Activated T-cell treated with anti-CD3 and anti-CD28 coated beads, Interleukin-2, amount 50 U/mL, for 72 hours (primary cell): ENCODE data around the gene KDM4C. TPM values are rescaled to one million over a fixed set of nuclear protein-coding genes. Genes with fewer than 3 reads are reported as not detected.
"Not testable (repeated sequence)": the region's sequence is repeated elsewhere in the genome, so short reads cannot be mapped to it uniquely, and the experiment has no call there.

Source experiments
- ATAC-seq, 2 donors: fragments of 150-1000 bp; cut with Tn5 transposase; replicated peaks in 1 of 2; 2 replicates each; pipeline ENCODE4 v1.10.0; 2021; ENCODE audit warnings: moderate library complexity in 2 of 2, mild to moderate bottlenecking in 1 of 2
- DNase-seq, 2 donors: peaks; one replicate each; pipeline ENCODE4 v3.0.0; 2021 to 2022; ENCODE audit warnings: mixed read lengths in 1 of 2
- H3K27ac Mint-ChIP-seq: one replicate; pipeline ENCODE4 v1.8.0; 2022; ENCODE audit warnings: mild to moderate bottlenecking, moderate library complexity, mixed read lengths
- H3K27me3 Mint-ChIP-seq: one replicate; pipeline ENCODE4 v1.8.0; 2022; ENCODE audit warnings: low read depth, mixed read lengths
- H3K36me3 Mint-ChIP-seq, 2 donors: one replicate each; pipeline ENCODE4 v1.8.0; 2022; ENCODE audit warnings: mixed read lengths in 2 of 2, mild to moderate bottlenecking in 1 of 2; ENCODE audit not compliant: insufficient read depth in 2 of 2
- H3K4me1 Mint-ChIP-seq: one replicate; pipeline ENCODE4 v1.8.0; 2022; ENCODE audit warnings: low read depth, mixed read lengths
- H3K4me3 Mint-ChIP-seq, 2 donors: one replicate each; pipeline ENCODE4 v1.8.0; 2022; ENCODE audit warnings: mild to moderate bottlenecking in 2 of 2, mixed read lengths in 2 of 2, moderate library complexity in 2 of 2
- H3K9me3 Mint-ChIP-seq, 2 donors: one replicate each; pipeline ENCODE4 v1.8.0; 2022; ENCODE audit warnings: mixed read lengths in 2 of 2
- total RNA-seq, 2 donors: library from RNA; stranded (reverse); gene quantifications; one replicate each; pipeline ENCODE4 v1.2.3, GENCODE V29; 2022

Gene KDM4C
- total RNA-seq, 2 donors from 2014 or later: 42.9 to 46.7 TPM

GRCh38 chr9:6944093-6944551, 186.3 kb downstream of the KDM4C start:
- Mint-ChIP-seq H3K27me3 (no peaks in the 10 kb centered on the region), H3K4me3 (no peak overlapping the region), H3K27ac (no peak overlapping the region), H3K9me3 (no peaks in the 10 kb centered on the region), H3K4me1 (peaks cover 18% of the 10 kb centered on the region), H3K36me3 (no peaks in the 10 kb centered on the region)
- DNase-seq (no peak), ATAC-seq (no peak)

DNA sequence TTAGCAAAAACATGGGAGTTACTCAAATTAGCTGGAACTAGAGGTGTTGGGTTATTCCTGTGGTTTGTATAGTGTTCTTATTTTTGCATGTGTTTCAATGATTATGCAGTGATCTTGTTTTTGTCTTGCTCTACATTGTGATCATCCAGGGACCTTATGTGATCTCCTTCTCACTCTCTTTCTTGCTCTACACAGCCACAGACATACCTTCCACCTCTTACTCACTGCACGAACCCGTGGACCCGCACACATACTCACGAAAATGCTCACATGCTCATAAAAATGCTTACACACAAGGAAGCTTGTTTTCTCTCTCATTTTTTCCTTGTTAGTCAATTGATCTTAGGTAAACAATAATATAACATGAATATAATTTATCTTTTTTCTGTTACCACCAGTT, 187.1 kb downstream of the KDM4C start:
- Mint-ChIP-seq H3K36me3 (no peaks in the 10 kb centered on the region), H3K9me3 (no peaks in the 10 kb centered on the region), H3K4me3 (no peak overlapping the region), H3K27ac (no peak overlapping the region), H3K27me3 (no peaks in the 10 kb centered on the region), H3K4me1 (peaks cover 18% of the 10 kb centered on the region)
- DNase-seq: no peak
- peak; percentile 37 to 77 for ATAC-seq

GRCh38 chr9:6945816-6946215, 188.0 kb downstream of the KDM4C start:
- Mint-ChIP-seq H3K4me3 (no peak overlapping the region), H3K9me3 (no peaks in the 10 kb centered on the region), H3K36me3 (no peaks in the 10 kb centered on the region), H3K27me3 (no peaks in the 10 kb centered on the region), H3K27ac (no peak overlapping the region), H3K4me1 (peaks cover 18% of the 10 kb centered on the region)
- no peak for ATAC-seq
- no peak for DNase-seq

DNA sequence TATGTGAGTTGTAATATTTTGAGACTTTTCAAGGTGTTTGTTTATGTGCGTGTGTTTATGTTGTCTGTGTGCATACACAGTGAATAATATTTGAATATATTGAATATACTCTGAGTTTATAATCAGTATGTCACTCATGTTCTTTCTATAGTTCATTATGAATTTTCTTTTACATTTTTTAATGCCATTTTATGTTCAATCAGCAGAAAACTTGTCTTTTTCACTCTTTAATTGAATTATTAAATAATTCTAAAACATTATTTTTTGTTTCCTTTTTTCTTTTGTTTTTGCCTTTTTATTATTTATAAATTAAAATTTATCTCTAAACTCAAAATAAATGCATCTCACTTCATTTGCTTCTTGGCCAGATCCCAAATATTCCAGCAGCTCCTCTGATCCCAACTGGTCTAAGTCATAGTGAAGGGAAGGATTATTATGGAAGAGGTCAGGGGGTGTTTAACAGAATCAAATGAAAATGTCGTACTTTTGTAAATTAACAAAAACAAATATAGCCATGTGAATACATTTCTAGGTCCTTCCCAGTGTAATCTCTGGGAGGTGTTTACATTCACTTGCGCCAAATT, 188.9 kb downstream of the KDM4C start:
- H3K4me3 Mint-ChIP-seq: no peak overlapping the region
- no peaks in the 10 kb centered on the region for H3K36me3 Mint-ChIP-seq
- no peak for DNase-seq
- no peaks in the 10 kb centered on the region for H3K27me3 Mint-ChIP-seq
- H3K27ac Mint-ChIP-seq: no peak overlapping the region
- no peak for ATAC-seq
- H3K9me3 Mint-ChIP-seq: no peaks in the 10 kb centered on the region
- peaks cover 12% of the 10 kb centered on the region for H3K4me1 Mint-ChIP-seq

DNA sequence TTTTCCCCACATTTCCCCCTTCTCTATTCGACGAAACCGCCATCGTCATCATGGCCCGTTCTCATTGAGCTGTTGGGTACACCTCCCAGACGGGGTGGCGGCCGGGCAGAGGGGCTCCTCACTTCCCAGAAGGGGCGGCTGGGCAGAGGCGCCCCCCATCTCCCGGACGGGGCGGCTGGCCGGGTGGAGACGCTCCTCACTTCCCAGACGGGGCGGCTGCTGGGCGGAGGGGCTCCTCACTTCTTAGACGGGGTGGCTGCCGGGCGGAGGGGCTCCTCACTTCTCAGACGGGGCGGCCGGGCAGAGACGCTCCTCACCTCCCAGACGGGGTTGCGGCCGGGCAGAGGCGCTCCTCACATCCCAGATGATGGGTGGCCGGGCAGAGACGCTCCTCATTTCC, 191.1 kb downstream of the KDM4C start:
- DNase-seq, H3K27ac Mint-ChIP-seq, H3K36me3 Mint-ChIP-seq, H3K4me3 Mint-ChIP-seq, H3K27me3 Mint-ChIP-seq, ATAC-seq, H3K9me3 Mint-ChIP-seq: not testable (repeated sequence)
- peaks cover 13% of the 10 kb centered on the region for H3K4me1 Mint-ChIP-seq

GRCh38 chr9:6955251-6955921, 197.6 kb downstream of the KDM4C start:
- peaks cover 21% of the 10 kb centered on the region for H3K4me1 Mint-ChIP-seq
- H3K4me3 Mint-ChIP-seq: no peak overlapping the region
- peaks cover 0 to 3% of the 10 kb centered on the region in 2 donors for H3K36me3 Mint-ChIP-seq
- DNase-seq (peak in 1 of 2 donors; percentile 17), ATAC-seq (peak; percentile 78 to 92)
- no peaks in the 10 kb centered on the region for H3K27me3 Mint-ChIP-seq
- no peaks in the 10 kb centered on the region for H3K9me3 Mint-ChIP-seq
- H3K27ac Mint-ChIP-seq: no peak overlapping the region

- no peak overlapping the region for H3K27ac Mint-ChIP-seq
- H3K27me3 Mint-ChIP-seq: no peaks in the 10 kb centered on the region
- no peak for ATAC-seq
- peaks cover 0 to 4% of the 10 kb centered on the region in 2 donors for H3K36me3 Mint-ChIP-seq
- H3K4me3 Mint-ChIP-seq: no peak overlapping the region
- DNase-seq: no peak
- H3K9me3 Mint-ChIP-seq: no peaks in the 10 kb centered on the region
- H3K4me1 Mint-ChIP-seq: peaks cover 21% of the 10 kb centered on the region
Measured at GRCh38 chr9:6956879-6957278, 199.1 kb downstream of the KDM4C start.

DNA sequence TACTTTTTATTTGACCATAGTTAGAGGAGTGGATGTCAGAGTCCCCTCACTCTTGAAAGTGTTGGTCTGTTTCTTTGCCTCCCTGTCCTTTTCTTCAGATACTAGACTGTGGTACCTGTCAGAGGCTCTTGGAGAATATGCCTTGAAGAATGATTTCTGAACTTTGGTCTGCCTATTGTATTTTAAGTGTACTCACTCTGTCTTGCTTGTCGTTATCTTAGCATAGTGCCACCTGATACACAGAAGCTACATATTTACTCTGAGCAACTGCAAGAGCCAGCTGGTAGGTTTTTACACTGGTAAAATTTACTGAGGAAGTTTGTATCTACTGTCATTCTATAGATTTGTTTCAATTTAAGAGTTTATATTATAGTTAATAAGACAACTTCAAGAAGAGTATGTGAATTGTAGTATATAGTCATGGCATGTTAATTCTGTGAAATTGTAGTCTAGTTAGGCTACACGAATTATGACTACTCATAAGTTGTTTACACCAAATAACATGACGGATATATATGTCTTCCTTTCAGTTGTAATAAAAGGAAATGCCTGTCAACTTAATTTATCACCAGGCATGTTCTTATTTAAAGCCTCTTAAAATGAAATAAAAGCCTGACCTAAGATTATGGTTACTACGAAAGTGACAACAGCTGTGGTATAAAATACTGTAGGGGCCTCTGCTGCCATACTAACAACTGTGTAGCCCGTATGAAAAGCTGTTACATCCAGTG, 201.7 kb downstream of the KDM4C start:
- H3K27ac Mint-ChIP-seq: no peak overlapping the region
- H3K9me3 Mint-ChIP-seq: no peaks in the 10 kb centered on the region
- no peak for ATAC-seq
- peaks cover 12% of the 10 kb centered on the region for H3K4me1 Mint-ChIP-seq
- peaks cover 0 to 4% of the 10 kb centered on the region in 2 donors for H3K36me3 Mint-ChIP-seq
- no peaks in the 10 kb centered on the region for H3K27me3 Mint-ChIP-seq
- DNase-seq: no peak
- no peak overlapping the region for H3K4me3 Mint-ChIP-seq

DNA sequence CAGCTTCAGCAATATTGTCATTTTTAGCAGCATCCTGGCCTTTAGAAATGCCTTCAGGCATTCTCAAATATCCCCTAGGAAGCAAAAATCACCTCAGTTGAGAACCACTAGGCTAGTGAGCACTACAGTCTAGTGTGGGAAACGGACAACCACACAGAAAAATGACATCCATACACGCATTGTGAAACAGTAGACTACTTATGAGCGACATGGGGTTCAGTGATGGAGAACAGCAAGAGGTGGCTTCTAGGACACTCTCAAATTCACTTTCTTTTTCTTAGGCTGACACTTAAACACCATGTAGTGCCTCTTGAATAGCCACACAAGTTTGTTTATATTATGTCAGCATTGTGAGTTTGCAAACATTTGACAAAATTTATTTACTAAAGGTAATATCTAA, 203.0 kb downstream of the KDM4C start:
- DNase-seq (no peak), ATAC-seq (no peak)
- Mint-ChIP-seq H3K27me3 (no peaks in the 10 kb centered on the region), H3K9me3 (no peaks in the 10 kb centered on the region), H3K4me1 (no peaks in the 10 kb centered on the region), H3K4me3 (no peak overlapping the region), H3K36me3 (peaks cover 0 to 4% of the 10 kb centered on the region in 2 donors), H3K27ac (no peak overlapping the region)

DNA sequence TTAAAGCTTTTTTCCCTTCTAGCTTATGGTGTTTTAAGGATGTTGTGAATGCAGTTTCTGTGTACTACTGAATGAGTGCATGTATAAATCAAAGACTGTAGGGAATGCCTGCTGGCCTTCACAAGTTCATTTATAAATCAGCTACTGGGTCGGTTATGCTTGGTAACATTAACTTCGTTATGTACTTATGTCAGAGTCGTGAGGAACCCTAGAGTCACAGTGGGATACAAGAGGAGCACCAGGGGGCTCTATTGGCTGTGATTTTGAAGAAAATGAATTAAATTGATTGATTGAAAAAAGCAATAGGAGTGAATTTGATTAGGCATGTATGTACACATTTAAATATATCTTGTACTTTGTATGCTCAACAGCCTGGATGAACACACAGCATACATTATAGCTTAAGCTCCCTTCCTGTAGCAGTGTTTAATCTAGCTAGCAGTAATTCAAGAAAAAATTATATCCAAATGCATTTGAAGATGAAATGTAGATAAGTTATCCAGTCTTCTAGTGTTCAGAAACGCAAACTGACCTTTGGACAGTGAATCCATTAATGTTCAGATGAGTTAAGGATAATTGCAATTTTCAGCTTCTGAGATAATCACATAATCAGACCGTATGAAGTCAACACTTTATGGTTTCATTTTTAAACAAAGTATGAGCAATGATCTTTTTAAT, 204.2 kb downstream of the KDM4C start:
- Mint-ChIP-seq H3K4me3 (no peak overlapping the region), H3K4me1 (no peaks in the 10 kb centered on the region), H3K36me3 (peaks cover 0 to 4% of the 10 kb centered on the region in 2 donors), H3K27ac (no peak overlapping the region), H3K9me3 (no peaks in the 10 kb centered on the region), H3K27me3 (no peaks in the 10 kb centered on the region)
- DNase-seq: no peak
- ATAC-seq: no peak

GRCh38 chr9:6965566-6965965, 207.8 kb downstream of the KDM4C start:
- H3K4me1 Mint-ChIP-seq: no peaks in the 10 kb centered on the region
- H3K27me3 Mint-ChIP-seq: no peaks in the 10 kb centered on the region
- H3K36me3 Mint-ChIP-seq: no peaks in the 10 kb centered on the region
- ATAC-seq: no peak
- H3K27ac Mint-ChIP-seq: no peak overlapping the region
- no peak for DNase-seq
- H3K4me3 Mint-ChIP-seq: no peak overlapping the region
- no peaks in the 10 kb centered on the region for H3K9me3 Mint-ChIP-seq

DNA sequence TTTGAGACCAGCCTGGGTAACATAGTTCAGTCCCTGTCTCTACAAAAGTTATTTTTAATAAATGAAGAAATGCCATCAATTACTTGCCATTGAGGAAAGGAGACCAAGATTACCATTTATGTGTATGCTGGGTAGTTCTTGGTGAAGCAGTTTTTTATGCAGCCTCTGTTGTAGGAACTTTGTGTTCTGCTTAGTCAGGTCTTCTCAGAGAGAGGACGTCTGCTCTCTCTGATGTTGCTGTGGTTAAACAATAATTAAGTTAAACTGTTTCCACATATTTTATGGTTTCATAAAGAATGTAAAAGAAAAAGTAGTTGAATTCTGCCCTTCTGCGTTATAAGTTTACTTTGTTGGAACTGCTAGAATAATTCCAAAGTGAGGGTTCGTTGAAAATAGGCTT, 210.5 kb downstream of the KDM4C start:
- Mint-ChIP-seq H3K4me1 (peaks cover 4% of the 10 kb centered on the region), H3K4me3 (no peak overlapping the region), H3K9me3 (no peaks in the 10 kb centered on the region), H3K36me3 (no peaks in the 10 kb centered on the region), H3K27me3 (no peaks in the 10 kb centered on the region), H3K27ac (no peak overlapping the region)
- DNase-seq: no peak
- no peak for ATAC-seq

DNA sequence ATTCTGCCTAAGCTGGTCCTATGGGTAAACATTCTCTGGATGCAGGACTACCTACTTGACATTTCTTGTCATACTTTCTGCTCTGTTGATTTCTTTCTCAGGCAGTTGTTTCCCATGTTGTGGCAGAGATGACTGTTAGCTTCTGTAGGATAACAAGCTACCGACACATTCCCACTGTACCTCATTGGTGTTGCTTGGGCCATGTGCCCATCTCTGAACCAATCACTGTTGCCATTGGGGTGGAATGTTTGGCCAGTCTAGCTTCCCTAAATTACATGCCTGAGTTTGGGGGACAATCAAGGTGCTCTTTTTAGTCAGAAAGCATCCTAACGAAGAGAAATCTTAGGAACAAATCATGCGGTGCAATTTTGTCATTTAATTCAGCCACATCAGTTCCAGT, 212.0 kb downstream of the KDM4C start:
- H3K36me3 Mint-ChIP-seq: no peaks in the 10 kb centered on the region
- no peaks in the 10 kb centered on the region for H3K27me3 Mint-ChIP-seq
- peaks cover 20% of the 10 kb centered on the region for H3K4me1 Mint-ChIP-seq
- no peaks in the 10 kb centered on the region for H3K9me3 Mint-ChIP-seq
- DNase-seq: no peak
- H3K27ac Mint-ChIP-seq: no peak overlapping the region
- ATAC-seq: no peak
- no peak overlapping the region for H3K4me3 Mint-ChIP-seq
